Anterior cingulate cortex (tissue), 58 donors: ENCODE results near the gene DUSP9.

Experiments
- DNase-seq, 58 donors: peaks; one replicate each; lab custom pipeline; 2025; lab: John Stamatoyannopoulos, UW

DUSP9 gene

GRCh38 chrX:153635388-153635787, 11.6 kb upstream of the DUSP9 start:
- DNase-seq: no peak

DNA sequence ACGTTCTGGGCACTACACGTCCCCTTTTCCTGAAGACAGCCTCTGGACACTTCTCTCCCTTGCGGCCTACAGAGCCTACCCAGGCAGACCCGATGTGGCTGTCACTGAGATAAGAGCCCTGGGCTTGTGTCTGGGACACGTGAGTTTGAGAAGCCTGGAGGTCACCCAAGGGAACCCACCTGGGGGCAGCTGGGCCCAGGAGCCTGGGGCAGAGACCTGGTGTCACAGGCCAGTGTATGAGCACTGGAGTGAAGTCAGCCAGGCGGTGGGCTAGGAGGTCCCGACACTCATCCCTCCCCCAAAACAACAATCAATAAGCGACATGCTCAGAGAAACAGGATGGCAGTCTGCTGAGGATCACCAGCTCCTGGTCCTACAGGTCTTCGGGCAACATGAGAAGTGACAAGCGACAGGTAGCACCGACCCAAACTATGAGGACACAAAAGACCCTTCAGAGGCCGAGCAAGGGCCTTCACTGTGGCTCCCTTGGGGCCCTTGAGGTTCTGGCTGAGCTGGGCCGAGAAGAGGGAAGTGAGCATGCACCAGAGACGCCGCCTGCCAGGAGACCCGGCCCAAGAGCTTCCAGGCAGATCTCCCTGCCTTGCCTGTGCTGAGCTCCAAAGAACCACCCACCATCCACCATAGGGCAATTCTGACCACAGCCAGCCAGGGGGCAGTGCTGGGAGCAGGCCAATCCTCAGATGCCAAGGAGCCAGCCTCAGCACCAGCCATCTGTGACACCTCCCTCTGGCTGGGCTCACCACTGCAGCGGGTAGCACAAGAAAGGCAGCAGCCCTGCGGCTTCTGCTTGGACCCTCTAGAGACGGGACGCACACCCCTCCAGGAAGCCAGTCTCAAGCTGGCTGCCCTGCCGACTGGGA, 11.0 kb upstream of the DUSP9 start:
- DNase-seq: no peak

DNA sequence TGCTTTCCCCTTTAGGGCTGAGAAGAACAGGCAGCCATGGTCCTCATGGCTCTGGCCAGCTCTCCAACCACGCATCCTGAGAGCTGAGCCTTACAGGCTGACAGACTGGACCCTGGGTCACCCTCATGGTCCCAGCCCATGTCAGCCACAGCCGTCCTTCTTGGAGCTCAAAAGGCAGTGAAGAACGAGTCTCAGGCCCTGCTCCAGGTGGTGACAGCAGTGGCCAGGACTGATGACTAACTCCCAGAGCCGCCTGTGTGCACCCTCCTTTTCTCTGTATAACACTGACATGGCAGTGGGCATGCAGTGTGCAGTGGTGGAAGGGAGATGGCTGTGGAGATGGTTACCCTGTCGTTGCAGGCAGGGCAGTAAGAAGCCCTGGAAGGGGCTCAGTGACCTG, 10.3 kb upstream of the DUSP9 start:
- DNase-seq: no peak

DNA sequence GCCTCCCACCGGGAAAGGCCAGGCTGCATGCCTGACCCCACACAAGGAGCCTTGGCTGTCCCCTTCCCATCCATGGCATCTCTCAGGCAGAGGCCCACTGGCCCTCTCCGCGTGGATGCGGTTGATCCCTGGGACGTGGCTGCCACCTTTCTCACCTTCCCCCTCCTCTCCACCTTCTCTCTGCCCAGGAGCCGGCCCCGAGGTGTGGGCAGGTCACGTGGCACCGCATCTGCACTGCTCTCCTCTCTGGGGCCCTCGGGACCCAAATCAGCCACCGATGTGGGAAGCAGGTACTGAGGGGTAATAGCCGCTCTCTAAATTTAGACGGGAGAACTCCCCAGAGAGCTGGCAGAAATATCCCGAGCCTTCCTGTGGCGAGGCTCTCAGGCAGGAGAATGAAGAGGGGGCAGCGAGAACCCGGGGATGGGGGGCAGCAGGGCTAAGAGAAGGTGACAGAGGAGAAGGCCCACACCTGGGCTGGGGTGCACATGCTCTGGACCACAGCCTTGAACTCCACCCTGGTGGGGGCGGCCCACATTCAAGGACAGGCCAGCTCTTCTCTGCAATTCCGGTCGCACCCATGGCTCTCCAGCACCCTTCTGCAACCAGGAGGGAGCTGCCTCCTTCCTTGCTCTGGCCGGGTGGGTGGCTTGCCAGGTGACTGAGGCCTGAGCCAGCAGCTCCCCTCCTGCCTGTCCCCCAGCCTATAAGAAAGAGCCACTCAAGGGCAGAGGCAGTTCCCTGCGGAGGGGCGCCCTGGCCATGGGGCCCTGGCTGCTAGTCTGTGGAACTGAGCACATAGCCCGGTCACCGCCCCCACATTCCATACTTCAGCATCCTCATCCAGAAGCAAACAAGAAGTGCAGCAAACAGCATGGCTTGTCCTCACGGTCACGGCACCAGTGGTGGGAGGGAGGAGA, 9.6 kb upstream of the DUSP9 start:
- DNase-seq: no peak

DNA sequence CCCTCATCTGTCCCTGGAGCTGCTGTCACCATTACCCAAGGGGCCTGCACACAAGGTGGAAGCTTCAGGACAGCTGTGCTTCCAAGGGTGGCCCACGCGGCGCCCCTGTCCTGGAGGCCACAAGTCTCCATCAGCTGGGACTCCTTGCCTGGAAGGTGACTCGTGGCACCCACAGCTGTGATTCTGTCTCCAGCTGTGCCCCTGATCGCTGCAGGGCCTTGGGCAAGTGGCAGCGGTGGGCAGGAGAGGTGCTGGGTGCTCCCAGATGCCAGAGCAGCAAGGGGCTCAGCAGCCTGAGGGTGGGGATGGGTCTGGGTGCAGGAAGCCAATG, 9.0 kb upstream of the DUSP9 start:
- no peak for DNase-seq

DNA sequence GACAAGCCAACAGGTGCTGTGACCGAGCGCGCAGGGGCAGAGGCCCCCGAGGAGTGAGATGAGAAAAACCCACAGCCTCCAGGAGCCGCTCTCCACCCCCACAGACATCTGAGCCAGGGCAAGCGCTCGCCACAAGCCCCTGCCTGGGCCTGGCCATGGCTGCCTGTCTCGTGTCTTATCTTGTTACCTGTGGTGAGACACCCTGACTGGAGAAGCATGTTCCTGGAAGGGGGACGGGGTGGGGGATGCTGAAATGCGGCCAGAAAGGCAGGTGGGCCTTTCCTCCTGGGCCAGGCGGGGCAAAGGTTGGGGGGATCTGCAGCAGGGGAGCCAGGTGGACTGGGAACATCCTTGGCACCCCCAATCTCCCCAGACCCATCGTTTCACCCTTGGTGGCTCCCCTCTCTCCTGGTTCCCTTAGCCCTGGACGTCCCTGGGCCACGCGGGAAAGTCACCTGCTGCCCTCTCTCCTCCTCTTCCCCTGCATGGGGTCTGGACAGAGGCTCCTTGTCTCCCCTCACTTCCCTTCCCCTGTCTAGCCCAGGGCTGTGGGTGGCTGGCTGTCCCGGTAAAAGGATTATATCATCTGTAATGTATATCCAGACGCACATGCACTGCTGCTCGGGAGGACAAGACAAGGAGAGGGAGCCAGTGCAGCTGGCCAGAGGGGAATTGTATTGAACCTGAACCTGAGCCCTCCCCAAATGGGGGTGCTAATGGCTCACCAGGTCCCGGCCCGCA, 8.4 kb upstream of the DUSP9 start:
- DNase-seq: no peak

DNA sequence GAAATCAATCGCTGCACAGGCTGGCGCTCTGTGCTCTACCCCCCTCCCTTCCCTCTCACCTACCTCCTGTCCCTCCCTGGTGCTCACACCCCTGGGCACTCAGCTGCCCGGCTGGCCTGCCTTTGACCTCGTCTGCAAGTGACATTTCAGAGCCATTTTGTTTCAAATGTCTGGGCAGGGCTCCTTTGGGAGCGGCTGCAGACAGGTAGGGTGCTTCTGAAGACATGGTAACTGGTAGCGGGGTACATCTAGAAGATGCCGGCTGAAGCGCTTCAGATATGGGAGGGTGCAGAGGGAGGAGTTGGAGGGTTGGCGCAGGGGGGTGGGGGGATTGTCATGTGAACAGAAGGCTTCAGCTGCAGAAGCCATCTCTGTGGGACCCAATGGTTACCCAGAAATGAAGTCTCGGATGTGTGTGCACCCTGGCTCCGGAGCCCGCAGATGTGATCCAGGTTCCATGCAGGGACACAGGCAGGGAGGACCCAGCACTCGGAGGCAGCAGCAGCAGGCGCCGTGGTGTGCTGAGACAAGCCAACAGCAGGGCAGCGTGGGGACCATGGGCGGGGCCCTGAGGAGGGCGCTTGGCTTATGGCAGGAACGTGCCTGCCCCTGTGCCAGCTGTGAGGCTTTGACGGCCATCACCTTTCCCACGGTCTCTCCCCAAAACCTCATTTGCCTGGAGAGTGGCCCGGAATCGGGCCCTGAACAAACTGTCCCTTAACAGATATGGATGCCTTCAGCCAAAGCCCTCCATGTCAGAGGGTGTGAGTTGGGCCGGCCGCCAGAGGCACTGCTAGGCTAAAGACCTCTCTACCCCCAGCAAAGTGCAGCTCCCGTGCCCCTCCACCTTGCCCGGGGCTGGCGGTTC, 7.6 kb upstream of the DUSP9 start:
- no peak for DNase-seq

- peak in 1 of 58 donors; percentile 14 for DNase-seq
Observed at GRCh38 chrX:153640045-153640686, 6.8 kb upstream of the DUSP9 start.

DNA sequence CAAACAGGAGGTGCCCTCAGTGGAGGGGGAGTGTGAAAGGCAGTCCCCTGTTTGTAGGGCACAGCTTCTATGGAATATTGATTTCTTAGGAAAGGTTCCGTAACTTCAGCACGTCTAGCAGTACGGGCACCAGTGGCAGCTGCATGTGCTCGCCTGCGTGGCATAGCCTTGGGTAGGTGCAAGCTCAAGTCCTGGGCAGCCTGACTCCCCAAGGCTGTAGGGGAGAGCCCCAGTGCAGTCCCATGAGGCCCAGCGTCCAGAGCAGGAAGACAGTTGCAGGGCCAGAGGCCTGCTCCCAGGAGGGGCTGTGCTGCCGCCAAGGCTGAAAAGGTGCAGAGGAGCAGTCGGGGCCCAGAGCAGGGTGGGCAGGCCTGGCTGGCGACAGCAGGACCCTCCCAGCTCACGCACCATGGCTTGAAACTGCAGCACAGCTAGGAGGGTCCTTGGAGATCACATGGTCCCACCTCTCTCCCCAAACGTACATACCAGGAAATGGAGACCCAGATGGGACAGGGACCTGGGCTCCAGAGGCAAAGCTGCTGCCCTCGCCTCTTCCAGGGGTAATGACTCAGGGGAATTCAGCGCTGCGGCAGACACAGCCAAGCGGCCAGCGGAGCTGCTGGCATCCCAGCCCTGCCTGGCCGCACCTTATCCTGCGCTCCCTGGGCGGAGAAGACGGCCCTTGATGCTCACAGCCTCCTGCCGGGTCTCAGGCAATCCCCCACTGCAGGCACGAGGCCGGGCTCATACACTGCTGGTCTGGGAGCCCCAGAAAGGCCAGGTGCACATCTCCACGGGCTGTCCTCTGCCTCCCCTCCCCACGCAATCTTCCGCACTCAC, 6.0 kb upstream of the DUSP9 start:
- no peak for DNase-seq

GRCh38 chrX:153641627-153642026, 5.4 kb upstream of the DUSP9 start:
- no peak for DNase-seq

- no peak for DNase-seq
Observed at GRCh38 chrX:153642051-153642654, 4.8 kb upstream of the DUSP9 start.

DNA sequence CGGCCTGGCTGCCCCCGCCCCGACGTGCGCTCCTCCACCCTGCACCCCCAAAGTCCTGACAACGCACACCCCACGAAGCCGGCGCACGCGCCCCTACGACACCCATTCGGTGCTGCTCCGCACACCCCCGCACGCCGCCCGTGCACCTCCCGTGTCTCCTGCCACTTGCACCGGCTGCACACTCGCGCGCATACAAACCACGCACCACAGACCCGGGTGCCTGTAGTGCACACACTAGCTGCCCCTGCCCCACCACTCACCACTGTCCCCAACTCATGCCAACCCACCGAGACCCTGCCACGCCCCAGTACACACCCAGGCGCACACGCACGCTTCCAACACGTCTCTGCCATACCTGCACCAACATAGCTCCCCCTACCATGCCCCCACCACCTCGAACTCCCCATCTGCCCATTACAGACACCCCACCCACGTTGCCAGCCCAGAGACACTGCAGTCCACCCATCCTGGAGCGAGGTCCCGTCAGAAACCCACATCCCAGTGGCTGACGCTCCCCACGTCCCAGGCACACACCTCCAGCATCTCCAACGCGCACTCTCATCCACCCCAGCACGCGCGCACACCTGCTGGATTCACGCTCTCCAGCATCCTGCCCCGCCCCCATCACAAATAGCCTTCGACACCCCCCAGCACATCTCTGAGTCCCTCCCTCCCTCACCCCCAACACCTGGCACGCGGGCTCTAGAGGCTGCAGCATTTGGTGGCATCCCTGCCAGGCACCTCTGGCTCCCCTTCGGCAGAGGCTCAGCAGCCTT, 4.2 kb upstream of the DUSP9 start:
- peak in 1 of 58 donors; percentile 9 for DNase-seq

- DNase-seq: peak in 23 of 58 donors; percentile 5 to 59 (median 31)
Observed at GRCh38 chrX:153643431-153644351, 3.3 kb upstream of the DUSP9 start.

GRCh38 chrX:153644356-153645125, 2.5 kb upstream of the DUSP9 start:
- no peak for DNase-seq

- no peak for DNase-seq
Observed at GRCh38 chrX:153645151-153645550, 1.9 kb upstream of the DUSP9 start.
